GM19397 (cell line): Measurements from ENCODE around the gene MAML1.
"Not testable (repeated sequence)": the region's sequence is repeated elsewhere in the genome, so short reads cannot be mapped to it uniquely, and the experiment has no call there.

Experiments used
- ATAC-seq: cut with Tn5 transposase; IDR thresholded peaks from one replicate; pipeline ENCODE4 v1.9.1; 2021; ENCODE audit warnings: mild to moderate bottlenecking, moderate library complexity; ENCODE audit not compliant: unreplicated experiment

The MAML1 gene

GRCh38 chr5:179732412-179732917 lies at the start of gene MAML1:
Gene MAML1 (plus strand): TSS chr5:179732822. CDS start chr5:179733113, 291 bp downstream.
- peak; percentile 95 for ATAC-seq

- ATAC-seq, result not testable (repeated sequence)
Observed at GRCh38 chr5:179689212-179689611, 43.4 kb upstream of the MAML1 start.

GRCh38 chr5:179694561-179694960 lies 38.1 kb upstream of the MAML1 start:
- no peak for ATAC-seq

GRCh38 chr5:179696603-179697002 lies 36.0 kb upstream of the MAML1 start:
- ATAC-seq, result no peak

- no peak for ATAC-seq
Observed at GRCh38 chr5:179697108-179697507, 35.5 kb upstream of the MAML1 start.

GRCh38 chr5:179697543-179697942 lies 35.1 kb upstream of the MAML1 start:
- not testable (repeated sequence) for ATAC-seq

GRCh38 chr5:179697993-179698934 lies 34.4 kb upstream of the MAML1 start:
- peak; percentile 90 for ATAC-seq

GRCh38 chr5:179698935-179699615 lies 33.5 kb upstream of the MAML1 start, which contains the start of gene CANX:
Gene CANX (plus strand): TSS chr5:179698967. CDS start chr5:179705682, 6,715 bp downstream.
- peak; percentile 14 for ATAC-seq

- ATAC-seq, result no peak
Observed at GRCh38 chr5:179699616-179700237, 32.9 kb upstream of the MAML1 start.

GRCh38 chr5:179700401-179700918 lies 32.2 kb upstream of the MAML1 start:
- no peak for ATAC-seq

- ATAC-seq, result no peak
Observed at GRCh38 chr5:179716286-179716685, 16.3 kb upstream of the MAML1 start.

- no peak for ATAC-seq
Observed at GRCh38 chr5:179720222-179720621, 12.4 kb upstream of the MAML1 start.

GRCh38 chr5:179724163-179724562 lies 8.5 kb upstream of the MAML1 start:
- ATAC-seq, result no peak

GRCh38 chr5:179727106-179727505 lies 5.5 kb upstream of the MAML1 start:
- ATAC-seq, result no peak

- no peak for ATAC-seq
Observed at GRCh38 chr5:179729303-179729702, 3.3 kb upstream of the MAML1 start.

GRCh38 chr5:179729727-179730126 lies 2.9 kb upstream of the MAML1 start:
- no peak for ATAC-seq

GRCh38 chr5:179730356-179730755 lies 2.3 kb upstream of the MAML1 start:
- ATAC-seq, result no peak

GRCh38 chr5:179730852-179731251 lies 1.8 kb upstream of the MAML1 start:
- no peak for ATAC-seq

- peak; percentile 3 for ATAC-seq
Observed at GRCh38 chr5:179731791-179732411, 721 bp upstream of the MAML1 start.
